ENCODE measurements around the gene OSBPL9. TPM values are rescaled to one million over a fixed set of nuclear protein-coding genes. Genes with fewer than 3 reads are reported as not detected.
"Not testable (repeated sequence)": the region's sequence is repeated elsewhere in the genome, so short reads cannot be mapped to it uniquely, and the experiment has no call there.

The OSBPL9 gene
- total RNA-seq, 3 donors from 2014 or later: 44.2 to 51.5 (median 50.7) TPM

DNA sequence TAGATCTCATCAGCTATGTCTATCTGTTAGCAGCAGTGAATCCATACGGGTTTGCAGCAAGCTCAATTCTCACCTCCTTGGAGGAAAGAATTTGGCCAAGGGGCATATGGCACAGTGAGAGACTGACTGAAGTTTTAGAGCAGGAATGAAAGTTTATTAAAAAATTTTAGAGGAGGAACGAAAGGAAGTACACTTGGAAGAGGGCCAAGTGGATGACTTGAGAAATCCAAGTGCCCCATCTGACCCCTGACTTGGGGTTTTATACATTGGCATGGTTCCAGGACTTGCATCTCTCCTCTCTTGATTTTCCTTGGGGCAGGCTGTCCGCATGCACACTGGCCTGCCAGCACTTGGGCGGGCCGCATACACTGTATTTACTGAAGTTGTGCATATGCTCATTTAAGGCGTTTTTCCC, 9.2 kb upstream of the OSBPL9 start:
- ATAC-seq (no peak), DNase-seq (no peak)
- no peak for TF ChIP-seq CTCF (IDR thresholded peaks at IDR 0.05)
- Histone ChIP-seq H3K36me3 (ENCODE audit: low read depth) (no peaks in the 10 kb centered on the region), H3K4me3 (no peak overlapping the region), H3K9me3 (no peaks in the 10 kb centered on the region), H3K4me1 (ENCODE audit: low read depth) (no peaks in the 10 kb centered on the region)
- intact Hi-C loops (cut with DNase I, micrococcal nuclease): no loop called here

GRCh38 chr1:51610104-51610503, 6.8 kb upstream of the OSBPL9 start:
- ATAC-seq; intact Hi-C loops (cut with DNase I, micrococcal nuclease); H3K36me3 ChIP-seq (ENCODE audit: low read depth); H3K4me3 ChIP-seq; DNase-seq; H3K4me1 ChIP-seq (ENCODE audit: low read depth); H3K9me3 ChIP-seq: not testable (repeated sequence)

DNA sequence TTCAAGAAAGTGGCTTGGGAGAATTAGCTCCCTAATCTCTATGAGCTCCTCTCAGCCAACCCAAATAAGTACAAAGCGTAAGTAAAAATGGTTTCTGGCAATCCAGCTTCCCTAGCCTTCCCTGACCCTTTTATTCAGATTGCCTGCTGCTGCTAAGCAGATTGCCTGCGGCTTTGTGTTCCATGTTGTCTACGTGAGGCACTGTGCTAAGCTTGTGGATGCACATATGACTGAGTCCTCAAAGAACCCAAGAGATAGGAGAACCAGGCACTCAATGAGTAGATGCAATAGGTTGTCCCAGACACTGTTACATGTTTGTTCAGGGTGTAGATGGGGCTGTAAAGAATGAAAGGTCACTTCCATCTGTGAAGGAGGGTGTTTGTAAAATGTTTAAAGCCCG, 6.3 kb upstream of the OSBPL9 start:
- Histone ChIP-seq H3K9me3 (no peaks in the 10 kb centered on the region), H3K4me3 (no peak overlapping the region), H3K4me1 (ENCODE audit: low read depth) (no peaks in the 10 kb centered on the region), H3K36me3 (ENCODE audit: low read depth) (no peaks in the 10 kb centered on the region)
- TF ChIP-seq CTCF (IDR thresholded peaks at IDR 0.05): no peak
- intact Hi-C loops (cut with DNase I, micrococcal nuclease): no loop called here
- DNase-seq (no peak), ATAC-seq (no peak)

- TF ChIP-seq CTCF (IDR thresholded peaks at IDR 0.05): no peak
- Histone ChIP-seq H3K9me3 (no peaks in the 10 kb centered on the region), H3K4me3 (no peak overlapping the region), H3K4me1 (ENCODE audit: low read depth) (peaks cover 3% of the 10 kb centered on the region), H3K36me3 (ENCODE audit: low read depth) (no peaks in the 10 kb centered on the region)
- ATAC-seq (no peak), DNase-seq (no peak)
- intact Hi-C loops (cut with DNase I, micrococcal nuclease): no loop called here
Observed at GRCh38 chr1:51612447-51612961, 4.4 kb upstream of the OSBPL9 start.

GRCh38 chr1:51615780-51616291, 1.1 kb upstream of the OSBPL9 start:
- intact Hi-C loops (cut with DNase I, micrococcal nuclease): no loop called here
- ATAC-seq: no peak
- peaks cover 3% of the 10 kb centered on the region for H3K4me1 ChIP-seq (ENCODE audit: low read depth)
- H3K36me3 ChIP-seq (ENCODE audit: low read depth): no peaks in the 10 kb centered on the region
- peak in 1 of 3 donors; percentile 12 for DNase-seq
- no peaks in the 10 kb centered on the region for H3K9me3 ChIP-seq
- TF ChIP-seq CTCF (IDR thresholded peaks at IDR 0.05): no peak
- H3K4me3 ChIP-seq: no peak overlapping the region

DNA sequence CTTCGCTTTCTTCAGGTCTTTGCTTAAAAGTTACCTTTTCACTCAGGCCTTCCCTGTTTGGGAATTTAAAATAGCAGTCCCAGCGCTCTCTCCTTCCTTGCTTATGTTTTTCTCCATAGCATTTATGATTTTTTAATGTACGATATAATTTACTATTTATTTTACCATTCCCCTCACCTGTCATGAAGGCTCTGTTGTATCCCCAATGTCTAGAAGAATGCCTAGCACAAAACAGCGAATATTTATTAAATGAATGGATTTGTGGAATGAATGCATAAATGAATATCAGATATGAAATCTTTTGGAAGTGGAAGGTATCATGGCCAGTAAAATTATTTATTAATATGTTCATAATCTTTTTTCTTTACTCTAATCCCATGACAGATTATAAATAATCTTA, 402 bp upstream of the OSBPL9 start:
- H3K36me3 ChIP-seq (ENCODE audit: low read depth): no peaks in the 10 kb centered on the region
- no peak for TF ChIP-seq CTCF (IDR thresholded peaks at IDR 0.05)
- intact Hi-C loops (cut with DNase I, micrococcal nuclease): no loop called here
- no peak for ATAC-seq
- DNase-seq: no peak
- H3K9me3 ChIP-seq: no peaks in the 10 kb centered on the region
- no peak overlapping the region for H3K4me3 ChIP-seq
- peaks cover 3% of the 10 kb centered on the region for H3K4me1 ChIP-seq (ENCODE audit: low read depth)
